HepG2 (cell line): ENCODE results near the gene SOX13. TPM values are rescaled to one million over a fixed set of nuclear protein-coding genes. Genes with fewer than 3 reads are reported as not detected.
A peak's percentile ranks its signal among the peaks of the same experiment; 100 is the strongest.

Experiments
- ARID3A ChIP-seq: IDR thresholded peaks from 2 replicates; pipeline ENCODE4 v1.6.1; 2012; ENCODE audit warnings: low read depth, low read length, improper control_type of control experiment
- CEBPB ChIP-seq: IDR thresholded peaks from 2 replicates; pipeline ENCODE4 v1.6.1; 2011; ENCODE audit warnings: low read depth, low read length, improper control_type of control experiment, borderline replicate concordance
- CREM ChIP-seq, 2 experiments: sonication (generic) in 1 of 2; formaldehyde crosslinking in 1 of 2; IDR thresholded peaks; 2 replicates each; pipeline versions ENCODE4 v1.4.0 to v1.6.1; 2016 to 2020; ENCODE audit warnings: antibody characterized with exemption in 1 of 2, mild to moderate bottlenecking in 1 of 2, missing genetic modification reagents in 1 of 2
- CSRNP2 ChIP-seq: sonication (generic); formaldehyde crosslinking; conservative IDR thresholded peaks from 2 replicates; pipeline ENCODE4 v1.8.0; 2022; ENCODE audit warnings: low read depth, missing genetic modification reagents
- FOXA3 ChIP-seq: IDR thresholded peaks from 2 replicates; pipeline ENCODE4 v1.6.1; 2016; ENCODE audit warnings: missing genetic modification reagents, missing compliant biosample characterization
- FOXO1 ChIP-seq: sonication (generic); formaldehyde crosslinking; IDR thresholded peaks from 2 replicates; pipeline ENCODE4 v1.4.0; 2020; ENCODE audit warnings: missing genetic modification reagents
- FUBP1 ChIP-seq: sonication (generic); formaldehyde crosslinking; IDR thresholded peaks from 2 replicates; pipeline ENCODE4 v1.5.1; 2020; ENCODE audit warnings: missing genetic modification reagents, mild to moderate bottlenecking, borderline replicate concordance
- GATAD1 ChIP-seq: IDR thresholded peaks from 2 replicates; pipeline ENCODE4 v1.6.1; 2016; ENCODE audit warnings: missing genetic modification reagents, missing compliant biosample characterization
- KAT8 ChIP-seq: IDR thresholded peaks from 2 replicates; pipeline ENCODE4 v1.6.1; 2016; ENCODE audit warnings: missing genetic modification reagents, missing compliant biosample characterization
- KLF13 ChIP-seq: sonication (generic); formaldehyde crosslinking; IDR thresholded peaks from 2 replicates; pipeline ENCODE4 v1.4.0; 2020; ENCODE audit warnings: mild to moderate bottlenecking, missing genetic modification reagents
- MEF2D ChIP-seq: sonication (generic); formaldehyde crosslinking; IDR thresholded peaks from 2 replicates; pipeline ENCODE4 v1.5.1; 2020; ENCODE audit warnings: mild to moderate bottlenecking, missing genetic modification reagents
- NR2F1 ChIP-seq, 2 experiments: fragments of 450-650 bp in 1 of 2; formaldehyde crosslinking in 1 of 2; IDR thresholded peaks; 2 replicates each; pipeline versions ENCODE4 v1.5.0 to v1.6.1; 2016 to 2020; ENCODE audit warnings: mild to moderate bottlenecking in 1 of 2, missing compliant biosample characterization in 1 of 2, missing genetic modification reagents in 1 of 2, moderate library complexity in 1 of 2
- SMARCE1 ChIP-seq: fragments of 450-650 bp; IDR thresholded peaks from 2 replicates; pipeline ENCODE4 v1.6.1; 2017; ENCODE audit warnings: borderline replicate concordance
- SP2 ChIP-seq: sonication (generic); formaldehyde crosslinking; IDR thresholded peaks from 2 replicates; pipeline ENCODE4 v1.5.1; 2020; ENCODE audit warnings: mild to moderate bottlenecking, missing genetic modification reagents
- SRSF4 ChIP-seq: fragments of 200-400 bp; formaldehyde crosslinking; IDR thresholded peaks from one replicate; pipeline ENCODE4 v1.6.1; 2018; ENCODE audit warnings: mild to moderate bottlenecking, low read depth, low read length, moderate library complexity; ENCODE audit not compliant: poor library complexity, severe bottlenecking
- TEAD2 ChIP-seq: sonication (generic); formaldehyde crosslinking; IDR thresholded peaks from 2 replicates; pipeline ENCODE4 v1.9.0; 2021; ENCODE audit warnings: missing genetic modification reagents
- YEATS2 ChIP-seq: sonication (generic); formaldehyde crosslinking; IDR thresholded peaks from 2 replicates; pipeline ENCODE4 v1.4.0; 2020; ENCODE audit warnings: missing genetic modification reagents, borderline replicate concordance
- ZBTB10 ChIP-seq: sonication (generic); formaldehyde crosslinking; IDR thresholded peaks from 2 replicates; pipeline ENCODE4 v1.4.0; 2020; ENCODE audit warnings: missing genetic modification reagents, borderline replicate concordance
- ZNF337 ChIP-seq: sonication (generic); formaldehyde crosslinking; IDR thresholded peaks from 2 replicates; pipeline ENCODE4 v1.5.1; 2020; ENCODE audit warnings: missing genetic modification reagents, low read depth, mild to moderate bottlenecking, borderline replicate concordance
- ZNF430 ChIP-seq: sonication (generic); formaldehyde crosslinking; IDR thresholded peaks from 2 replicates; pipeline ENCODE4 v1.9.0; 2021; ENCODE audit warnings: mild to moderate bottlenecking, missing genetic modification reagents
- ZNF572 ChIP-seq: sonication (generic); formaldehyde crosslinking; IDR thresholded peaks from 2 replicates; pipeline ENCODE4 v1.5.1; 2020; ENCODE audit warnings: mild to moderate bottlenecking, missing genetic modification reagents
- ZSCAN20 ChIP-seq: sonication (generic); formaldehyde crosslinking; IDR thresholded peaks from 2 replicates; pipeline ENCODE4 v1.4.0; 2020; ENCODE audit warnings: missing genetic modification reagents, mild to moderate bottlenecking, borderline replicate concordance
- ZZZ3 ChIP-seq: sonication (generic); formaldehyde crosslinking; IDR thresholded peaks from 2 replicates; pipeline ENCODE4 v1.4.0; 2020; ENCODE audit warnings: missing genetic modification reagents, mild to moderate bottlenecking, borderline replicate concordance
- polyA plus RNA-seq, 8 experiments: library from polyadenylated mRNA; depleted of rRNA in 3 of 8; stranded (reverse) in 7 of 8; unstranded in 1 of 8; fragments of >200 nt; fragmentation: Illumina TruSeq in 4 of 8; extraction: Trizol in 4 of 8; gene quantifications; 2 replicates each; pipeline versions ENCODE4 v1.2.1 to v1.2.3, GENCODE V29; 2011 to 2016; ENCODE audit warnings: low read depth in 4 of 8, missing spikeins in 1 of 8, mixed read lengths in 1 of 8; ENCODE audit not compliant: insufficient read depth in 1 of 8
- total RNA-seq, 5 experiments: library from RNA; depleted of rRNA; stranded (reverse); fragments of >200 nt; fragmentation: Illumina TruSeq; extraction: Trizol; gene quantifications; 2 replicates each; pipeline ENCODE4 v1.2.3, GENCODE V29; 2016; ENCODE audit warnings: low read depth in 1 of 5

Gene SOX13
- total and polyA plus RNA-seq, 2 of the 13 experiments (the other 11 are each of a cell fraction or from before 2014, with no cell fraction given), result 13.3 to 15.8 TPM

- TF ChIP-seq ZZZ3 (CRISPR knock-in tag), result no peak
- TF ChIP-seq TEAD2 (CRISPR knock-in tag), result no peak
- no peak for TF ChIP-seq FOXO1 (CRISPR knock-in tag)
- TF ChIP-seq FUBP1, result no peak
- TF ChIP-seq NR2F1 (CRISPR knock-in tag; IDR thresholded peaks at IDR 0.05), result peak in 1 of 2 experiments; percentile 58; a peak in 1 of 4 replicates
- TF ChIP-seq SMARCE1, result no peak
- TF ChIP-seq FOXA3 (CRISPR knock-in tag), result peak; percentile 83
- no peak for TF ChIP-seq ZSCAN20 (CRISPR knock-in tag)
- TF ChIP-seq SP2 (CRISPR knock-in tag), result no peak
- TF ChIP-seq CREM (IDR thresholded peaks at IDR 0.05), result 0 out of 2 replicates have a peak, but pooled peaks have one; percentile 16
- no peak for TF ChIP-seq CREM (CRISPR knock-in tag; IDR thresholded peaks at IDR 0.05)
- peak; percentile 91 for TF ChIP-seq MEF2D
- no peak for TF ChIP-seq YEATS2
- TF ChIP-seq ARID3A, result 0 out of 2 replicates have a peak, but pooled peaks have one; percentile 13
- no peak for TF ChIP-seq SRSF4
- no peak for TF ChIP-seq CSRNP2
- peak; percentile 64; the same call in 1 of the 2 replicates for TF ChIP-seq CEBPB
- no peak for TF ChIP-seq KAT8
- TF ChIP-seq ZNF337, result no peak
- TF ChIP-seq GATAD1, result no peak
- no peak for TF ChIP-seq ZBTB10
- no peak for TF ChIP-seq ZNF572 (CRISPR knock-in tag)
- TF ChIP-seq KLF13 (CRISPR knock-in tag), result no peak
- TF ChIP-seq ZNF430 (CRISPR knock-in tag), result no peak
Measured at GRCh38 chr1:204171751-204172178, 98.8 kb downstream of the SOX13 start (continued).
